GM23338 (cell line): Measurements from ENCODE around the gene HAL. TPM values are rescaled to one million over a fixed set of nuclear protein-coding genes. Genes with fewer than 3 reads are reported as not detected.

ENCODE experiments used
- ATAC-seq: fragments of 200-7000 bp; cut with Tn5 transposase; 3 replicates; pipeline ENCODE4 v1.9.1; 2020
- DNase-seq: peaks from one replicate; pipeline ENCODE4 v3.0.0-alpha.2; 2015; ENCODE audit warnings: low spot score
- H2AFZ ChIP-seq: fragments of 200-600 bp; sonication (generic); 2 replicates; pipeline ENCODE4 v1.8.0; 2016; ENCODE audit warnings: antibody characterized with exemption, mild to moderate bottlenecking, moderate library complexity
- H3F3A ChIP-seq: fragments of 200-600 bp; sonication (generic); replicated peaks from 2 replicates; pipeline ENCODE4 v1.8.0; 2017; ENCODE audit warnings: antibody characterized with exemption, mixed run types, low read depth
- H3K27ac ChIP-seq: fragments of 200-600 bp; sonication (generic); 2 replicates; pipeline ENCODE4 v1.6.1; 2016; ENCODE audit warnings: low read depth
- H3K27me3 ChIP-seq: fragments of 200-600 bp; sonication (generic); 2 replicates; pipeline ENCODE4 v1.8.0; 2016; ENCODE audit warnings: mild to moderate bottlenecking, mixed run types, moderate library complexity; ENCODE audit not compliant: insufficient read depth
- H3K36me3 ChIP-seq: fragments of 200-600 bp; sonication (generic); 2 replicates; pipeline ENCODE4 v1.8.0; 2016; ENCODE audit warnings: mild to moderate bottlenecking; ENCODE audit not compliant: insufficient read depth
- H3K4me1 ChIP-seq: fragments of 200-600 bp; sonication (generic); 2 replicates; pipeline ENCODE4 v1.8.0; 2016; ENCODE audit warnings: mild to moderate bottlenecking, moderate library complexity; ENCODE audit not compliant: insufficient read depth
- H3K4me2 ChIP-seq: fragments of 200-600 bp; sonication (generic); 2 replicates; pipeline ENCODE4 v1.7.1; 2017; ENCODE audit warnings: mixed run types
- H3K4me3 ChIP-seq: fragments of 200-600 bp; sonication (generic); 2 replicates; pipeline ENCODE4 v1.6.1; 2016; ENCODE audit warnings: mixed run types
- H3K79me2 ChIP-seq: fragments of 200-600 bp; sonication (generic); replicated peaks from 2 replicates; pipeline ENCODE4 v1.8.0; 2017; ENCODE audit warnings: mild to moderate bottlenecking; ENCODE audit not compliant: insufficient read depth
- H3K9me2 ChIP-seq: fragments of 200-600 bp; sonication (generic); 2 replicates; pipeline ENCODE4 v1.8.0; 2017; ENCODE audit not compliant: insufficient read depth
- H4K20me1 ChIP-seq: fragments of 200-600 bp; sonication (generic); replicated peaks from 2 replicates; pipeline ENCODE4 v1.8.0; 2017; ENCODE audit warnings: mild to moderate bottlenecking; ENCODE audit not compliant: insufficient read depth
- H3K27ac Mint-ChIP-seq: 2 replicates; pipeline ENCODE4 v1.8.0; 2020; ENCODE audit warnings: inconsistent platforms, mild to moderate bottlenecking, moderate library complexity, mixed read lengths
- H3K27me3 Mint-ChIP-seq: 3 replicates; pipeline ENCODE4 v1.8.0; 2022; ENCODE audit warnings: low read depth, mild to moderate bottlenecking, moderate library complexity, mixed read lengths, inconsistent platforms; ENCODE audit not compliant: insufficient read depth, poor library complexity
- H3K36me3 Mint-ChIP-seq: 3 replicates; pipeline ENCODE4 v1.8.0; 2021; ENCODE audit warnings: low read depth, mild to moderate bottlenecking, inconsistent platforms, moderate library complexity, mixed read lengths
- H3K4me1 Mint-ChIP-seq: 3 replicates; pipeline ENCODE4 v1.8.0; 2020; ENCODE audit warnings: mild to moderate bottlenecking, inconsistent platforms, mixed read lengths
- H3K4me3 Mint-ChIP-seq: 3 replicates; pipeline ENCODE4 v1.8.0; 2021; ENCODE audit warnings: moderate library complexity, mild to moderate bottlenecking, inconsistent platforms, mixed read lengths
- H3K9me3 Mint-ChIP-seq: 3 replicates; pipeline ENCODE4 v1.8.0; 2020; ENCODE audit warnings: moderate library complexity, mild to moderate bottlenecking, inconsistent platforms, mixed read lengths
- CREB1 ChIP-seq: fragments of 250-450 bp; sonication (Bioruptor Pico); IDR thresholded peaks from 2 replicates; pipeline ENCODE4 v1.5.0; 2020; ENCODE audit warnings: low read depth, mild to moderate bottlenecking, moderate library complexity
- EZH2 ChIP-seq: fragments of 200-600 bp; sonication (generic); IDR thresholded peaks from one replicate; pipeline ENCODE4 v1.8.0; 2017; ENCODE audit warnings: antibody characterized with exemption, mild to moderate bottlenecking, low read depth; ENCODE audit not compliant: unreplicated experiment
- EZH2phosphoT487 ChIP-seq: fragments of 200-600 bp; sonication (generic); IDR thresholded peaks from one replicate; pipeline ENCODE4 v1.8.1; 2018; ENCODE audit warnings: antibody characterized with exemption; ENCODE audit not compliant: unreplicated experiment
- NANOG ChIP-seq: IDR thresholded peaks from 2 replicates; pipeline ENCODE4 v1.6.1; 2016; ENCODE audit warnings: antibody characterized with exemption, borderline replicate concordance
- POLR2AphosphoS5 ChIP-seq: IDR thresholded peaks from 2 replicates; pipeline ENCODE4 v1.6.1; 2016; ENCODE audit warnings: antibody characterized with exemption, low read depth
- REST ChIP-seq: IDR thresholded peaks from one replicate; pipeline ENCODE4 v1.6.1; 2018; ENCODE audit warnings: antibody characterized with exemption; ENCODE audit not compliant: unreplicated experiment
- STAT1 ChIP-seq: IDR thresholded peaks from one replicate; pipeline ENCODE4 v1.6.1; 2016; ENCODE audit warnings: antibody characterized with exemption; ENCODE audit not compliant: unreplicated experiment
- ZNF114 ChIP-seq: fragments of 250-450 bp; sonication (Bioruptor Pico); IDR thresholded peaks from 2 replicates; pipeline ENCODE4 v1.5.0; 2020; ENCODE audit warnings: mild to moderate bottlenecking, moderate library complexity
- ZNF331 ChIP-seq: fragments of 250-450 bp; sonication (Bioruptor Pico); IDR thresholded peaks from 2 replicates; pipeline ENCODE4 v1.5.0; 2020; ENCODE audit warnings: low read depth, mild to moderate bottlenecking, moderate library complexity
- polyA plus RNA-seq: library from polyadenylated mRNA; unstranded; fragments of >200 nt; fragmentation: Nextera tagmentation; extraction: Ambion mirVana; gene quantifications from 2 replicates; pipeline ENCODE4 v1.2.1, GENCODE V29; 2016
- total RNA-seq: library from RNA; depleted of rRNA; stranded (reverse); fragments of >200 nt; shearing (Covaris generic); gene quantifications from 2 replicates; pipeline ENCODE4 v1.2.3, GENCODE V29; 2014
- TF ChIP-seq, protein P1 (sequence below), 2 experiments: fragments of 200-600 bp in 1 of 2; sonication (generic) in 1 of 2; conservative IDR thresholded peaks; 2 replicates each; pipeline versions ENCODE4 v1.5.1 to v1.6.1; 2016 to 2017; ENCODE audit warnings: antibody characterized with exemption in 2 of 2, low read depth in 2 of 2, mild to moderate bottlenecking in 2 of 2, moderate library complexity in 1 of 2
- TF ChIP-seq, protein P2 (sequence below): IDR thresholded peaks from 2 replicates; pipeline ENCODE4 v1.6.1; 2016; ENCODE audit warnings: antibody characterized with exemption

The HAL gene
- total and polyA plus RNA-seq, 2 experiments from 2014 or later, result 0.17 to 0.24 TPM

GRCh38 chr12:95995238-95996031 lies 709 bp downstream of the HAL start (continued):
- TF ChIP-seq REST (no peak), POLR2AphosphoS5 (no peak), CREB1 (CRISPR knock-in tag) (no peak), EZH2 (no peak), ZNF331 (CRISPR knock-in tag) (no peak), NANOG (no peak), STAT1 (no peak), ZNF114 (CRISPR knock-in tag) (no peak), EZH2phosphoT487 (no peak)
- TF ChIP-seq, protein P1, sequence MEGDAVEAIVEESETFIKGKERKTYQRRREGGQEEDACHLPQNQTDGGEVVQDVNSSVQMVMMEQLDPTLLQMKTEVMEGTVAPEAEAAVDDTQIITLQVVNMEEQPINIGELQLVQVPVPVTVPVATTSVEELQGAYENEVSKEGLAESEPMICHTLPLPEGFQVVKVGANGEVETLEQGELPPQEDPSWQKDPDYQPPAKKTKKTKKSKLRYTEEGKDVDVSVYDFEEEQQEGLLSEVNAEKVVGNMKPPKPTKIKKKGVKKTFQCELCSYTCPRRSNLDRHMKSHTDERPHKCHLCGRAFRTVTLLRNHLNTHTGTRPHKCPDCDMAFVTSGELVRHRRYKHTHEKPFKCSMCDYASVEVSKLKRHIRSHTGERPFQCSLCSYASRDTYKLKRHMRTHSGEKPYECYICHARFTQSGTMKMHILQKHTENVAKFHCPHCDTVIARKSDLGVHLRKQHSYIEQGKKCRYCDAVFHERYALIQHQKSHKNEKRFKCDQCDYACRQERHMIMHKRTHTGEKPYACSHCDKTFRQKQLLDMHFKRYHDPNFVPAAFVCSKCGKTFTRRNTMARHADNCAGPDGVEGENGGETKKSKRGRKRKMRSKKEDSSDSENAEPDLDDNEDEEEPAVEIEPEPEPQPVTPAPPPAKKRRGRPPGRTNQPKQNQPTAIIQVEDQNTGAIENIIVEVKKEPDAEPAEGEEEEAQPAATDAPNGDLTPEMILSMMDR (conservative IDR thresholded peaks at IDR 0.05; ENCODE audit: low read depth in 2 of 2), result no peak
- TF ChIP-seq, protein P2, sequence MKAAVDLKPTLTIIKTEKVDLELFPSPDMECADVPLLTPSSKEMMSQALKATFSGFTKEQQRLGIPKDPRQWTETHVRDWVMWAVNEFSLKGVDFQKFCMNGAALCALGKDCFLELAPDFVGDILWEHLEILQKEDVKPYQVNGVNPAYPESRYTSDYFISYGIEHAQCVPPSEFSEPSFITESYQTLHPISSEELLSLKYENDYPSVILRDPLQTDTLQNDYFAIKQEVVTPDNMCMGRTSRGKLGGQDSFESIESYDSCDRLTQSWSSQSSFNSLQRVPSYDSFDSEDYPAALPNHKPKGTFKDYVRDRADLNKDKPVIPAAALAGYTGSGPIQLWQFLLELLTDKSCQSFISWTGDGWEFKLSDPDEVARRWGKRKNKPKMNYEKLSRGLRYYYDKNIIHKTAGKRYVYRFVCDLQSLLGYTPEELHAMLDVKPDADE, result no peak

DNA sequence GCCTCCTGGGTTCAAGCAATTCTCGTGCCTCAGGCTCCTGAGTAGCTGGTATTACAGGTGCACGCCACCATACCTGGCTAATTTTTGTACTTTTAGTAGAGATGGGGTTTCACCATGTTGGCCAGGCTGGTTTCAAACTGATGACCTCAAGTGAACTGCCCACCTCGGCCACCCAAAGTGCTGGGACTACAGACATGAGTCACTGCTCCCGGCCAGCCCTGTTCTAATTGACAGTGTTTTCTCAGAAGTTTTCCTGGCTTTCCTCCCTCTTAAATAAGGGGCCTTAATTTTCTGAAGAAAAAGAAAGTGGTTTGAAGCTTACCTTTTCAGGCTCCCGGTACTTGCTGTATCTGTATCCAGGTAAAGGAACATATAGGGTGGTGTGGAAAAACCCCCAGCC lies 1.7 kb downstream of the HAL start:
- no peaks in the 10 kb centered on the region for H3K9me2 ChIP-seq
- H3K27me3 ChIP-seq, result no peaks in the 10 kb centered on the region
- H3K27ac Mint-ChIP-seq, result no peak overlapping the region
- H3K27ac ChIP-seq, result no peak overlapping the region
- peaks cover 5% of the 10 kb centered on the region for H3K27me3 Mint-ChIP-seq
- H3K4me3 Mint-ChIP-seq, result no peak overlapping the region
- H3F3A ChIP-seq, result no peaks in the 10 kb centered on the region
- peaks cover 10% of the 10 kb centered on the region for H3K4me1 ChIP-seq
- H3K4me3 ChIP-seq, result no peak overlapping the region
- no peak overlapping the region for H2AFZ ChIP-seq
- H3K36me3 Mint-ChIP-seq, result no peaks in the 10 kb centered on the region
- no peaks in the 10 kb centered on the region for H3K9me3 Mint-ChIP-seq
- no peaks in the 10 kb centered on the region for H3K36me3 ChIP-seq
- H4K20me1 ChIP-seq, result no peaks in the 10 kb centered on the region
- H3K4me2 ChIP-seq, result no peak overlapping the region
- no peaks in the 10 kb centered on the region for H3K79me2 ChIP-seq
- ATAC-seq (no peak), DNase-seq (no peak)
- H3K4me1 Mint-ChIP-seq, result peaks cover 20% of the 10 kb centered on the region
- TF ChIP-seq, protein P2, result no peak
- no peak for TF ChIP-seq NANOG
